Liver (tissue), 2 donors: Measurements from ENCODE around the gene CSAD.

Experiments used
- RAD21 ChIP-seq, 2 donors: IDR thresholded peaks; 2 replicates each; pipeline ENCODE4 v1.6.1; 2016; ENCODE audit warnings: antibody characterized with exemption in 2 of 2, mild to moderate bottlenecking in 2 of 2
- TF ChIP-seq, protein P1 (sequence below): IDR thresholded peaks from 2 replicates; pipeline ENCODE4 v1.6.1; 2016; ENCODE audit warnings: antibody characterized with exemption, mild to moderate bottlenecking
- donor health status: healthy.

DNA sequence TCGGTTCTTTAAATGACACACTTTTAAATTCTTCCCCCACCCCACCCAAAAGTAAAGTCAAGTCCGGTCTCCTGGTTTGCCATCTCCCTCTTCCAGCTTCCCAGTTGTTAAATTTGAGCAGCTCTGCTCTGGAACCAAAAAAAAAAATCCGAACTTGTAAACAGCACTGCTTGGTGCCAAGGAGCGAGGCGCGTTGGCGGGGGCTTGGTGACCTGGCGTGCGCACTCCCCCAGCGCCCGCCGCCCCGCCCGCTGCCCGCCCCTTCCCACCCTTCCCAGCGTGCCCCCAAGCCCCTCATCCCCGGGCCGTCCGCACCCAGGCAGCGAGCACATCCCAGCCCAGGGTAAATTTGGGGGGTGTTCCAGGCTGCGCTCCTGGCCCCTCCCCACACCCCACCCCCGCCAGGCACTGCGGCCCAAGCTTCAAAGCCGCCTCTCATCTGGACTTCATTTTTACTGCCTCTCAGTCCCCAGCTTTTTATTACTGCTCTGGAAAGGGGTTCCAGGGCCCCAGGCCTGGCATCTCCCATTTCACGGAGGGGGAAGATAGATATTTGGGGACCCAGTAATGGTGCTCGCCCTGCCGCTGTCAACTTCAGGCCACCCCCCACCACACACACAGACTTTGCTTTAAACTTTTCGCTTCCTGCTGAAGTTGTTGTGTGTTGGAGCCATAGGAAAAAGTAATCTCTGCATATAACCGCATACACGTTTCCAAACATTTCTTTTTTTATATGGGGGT, 38.0 kb upstream of the CSAD start:
- TF ChIP-seq RAD21 (IDR thresholded peaks at IDR 0.05): no peak
- TF ChIP-seq, protein P1, sequence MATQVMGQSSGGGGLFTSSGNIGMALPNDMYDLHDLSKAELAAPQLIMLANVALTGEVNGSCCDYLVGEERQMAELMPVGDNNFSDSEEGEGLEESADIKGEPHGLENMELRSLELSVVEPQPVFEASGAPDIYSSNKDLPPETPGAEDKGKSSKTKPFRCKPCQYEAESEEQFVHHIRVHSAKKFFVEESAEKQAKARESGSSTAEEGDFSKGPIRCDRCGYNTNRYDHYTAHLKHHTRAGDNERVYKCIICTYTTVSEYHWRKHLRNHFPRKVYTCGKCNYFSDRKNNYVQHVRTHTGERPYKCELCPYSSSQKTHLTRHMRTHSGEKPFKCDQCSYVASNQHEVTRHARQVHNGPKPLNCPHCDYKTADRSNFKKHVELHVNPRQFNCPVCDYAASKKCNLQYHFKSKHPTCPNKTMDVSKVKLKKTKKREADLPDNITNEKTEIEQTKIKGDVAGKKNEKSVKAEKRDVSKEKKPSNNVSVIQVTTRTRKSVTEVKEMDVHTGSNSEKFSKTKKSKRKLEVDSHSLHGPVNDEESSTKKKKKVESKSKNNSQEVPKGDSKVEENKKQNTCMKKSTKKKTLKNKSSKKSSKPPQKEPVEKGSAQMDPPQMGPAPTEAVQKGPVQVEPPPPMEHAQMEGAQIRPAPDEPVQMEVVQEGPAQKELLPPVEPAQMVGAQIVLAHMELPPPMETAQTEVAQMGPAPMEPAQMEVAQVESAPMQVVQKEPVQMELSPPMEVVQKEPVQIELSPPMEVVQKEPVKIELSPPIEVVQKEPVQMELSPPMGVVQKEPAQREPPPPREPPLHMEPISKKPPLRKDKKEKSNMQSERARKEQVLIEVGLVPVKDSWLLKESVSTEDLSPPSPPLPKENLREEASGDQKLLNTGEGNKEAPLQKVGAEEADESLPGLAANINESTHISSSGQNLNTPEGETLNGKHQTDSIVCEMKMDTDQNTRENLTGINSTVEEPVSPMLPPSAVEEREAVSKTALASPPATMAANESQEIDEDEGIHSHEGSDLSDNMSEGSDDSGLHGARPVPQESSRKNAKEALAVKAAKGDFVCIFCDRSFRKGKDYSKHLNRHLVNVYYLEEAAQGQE: no peak
